Neutrophil (primary cell): ENCODE results near the gene ARHGEF7.

Experiments
- H3K27ac ChIP-seq: fragments of 200-600 bp; sonication (generic); 2 replicates; pipeline ENCODE4 v1.5.1; 2016; ENCODE audit warnings: mild to moderate bottlenecking, moderate library complexity
- H3K27me3 ChIP-seq: fragments of 200-600 bp; sonication (generic); 2 replicates; pipeline ENCODE4 v1.6.0; 2016; ENCODE audit warnings: mild to moderate bottlenecking
- H3K36me3 ChIP-seq: fragments of 200-600 bp; sonication (generic); 2 replicates; pipeline ENCODE4 v1.5.1; 2017
- H3K4me1 ChIP-seq, 2 experiments: fragments of 200-600 bp in 1 of 2; sonication (generic) in 1 of 2; 1 replicate in 1 of 2; 2 replicates in 1 of 2; pipeline versions ENCODE4 v1.5.1 to v1.6.1; 2013 to 2016; ENCODE audit warnings: low read depth in 1 of 2, low read length in 1 of 2, mild to moderate bottlenecking in 1 of 2, moderate library complexity in 1 of 2; ENCODE audit not compliant: control insufficient read depth in 1 of 2, insufficient read depth in 1 of 2
- H3K4me3 ChIP-seq, 2 experiments: fragments of 200-600 bp in 1 of 2; sonication (generic) in 1 of 2; 1 replicate in 1 of 2; 2 replicates in 1 of 2; pipeline ENCODE4 v1.5.1; 2013 to 2016; ENCODE audit warnings: low read depth in 1 of 2, low read length in 1 of 2, mild to moderate bottlenecking in 1 of 2, moderate library complexity in 1 of 2
- H3K9me3 ChIP-seq: fragments of 200-600 bp; sonication (generic); 2 replicates; pipeline ENCODE4 v1.5.1; 2016
- TF ChIP-seq, protein P1 (sequence below): fragments of 200-600 bp; sonication (generic); IDR thresholded peaks from 2 replicates; pipeline ENCODE4 v1.5.1; 2016; ENCODE audit warnings: antibody characterized with exemption

The ARHGEF7 gene

DNA sequence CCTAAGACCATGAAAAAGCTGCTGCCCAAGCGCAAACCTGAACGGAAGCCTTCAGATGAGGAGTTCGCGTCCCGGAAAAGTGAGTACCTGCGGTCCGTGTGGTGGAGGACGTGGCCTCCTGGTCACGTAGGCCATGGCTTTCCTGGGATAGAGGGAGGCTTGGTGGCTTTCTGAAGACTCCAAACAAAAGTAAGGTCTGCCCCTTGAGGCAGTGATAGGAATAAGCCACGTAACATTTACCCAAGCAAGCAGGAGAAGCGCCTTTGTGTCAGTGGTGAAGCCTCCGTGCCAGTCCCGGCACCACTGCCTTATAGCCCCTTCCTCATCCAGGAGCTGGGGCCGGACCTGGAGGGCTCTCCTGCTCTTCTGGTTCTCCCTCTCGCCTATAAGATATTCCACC is 171.1 kb downstream of the ARHGEF7 start:
- TF ChIP-seq, protein P1, sequence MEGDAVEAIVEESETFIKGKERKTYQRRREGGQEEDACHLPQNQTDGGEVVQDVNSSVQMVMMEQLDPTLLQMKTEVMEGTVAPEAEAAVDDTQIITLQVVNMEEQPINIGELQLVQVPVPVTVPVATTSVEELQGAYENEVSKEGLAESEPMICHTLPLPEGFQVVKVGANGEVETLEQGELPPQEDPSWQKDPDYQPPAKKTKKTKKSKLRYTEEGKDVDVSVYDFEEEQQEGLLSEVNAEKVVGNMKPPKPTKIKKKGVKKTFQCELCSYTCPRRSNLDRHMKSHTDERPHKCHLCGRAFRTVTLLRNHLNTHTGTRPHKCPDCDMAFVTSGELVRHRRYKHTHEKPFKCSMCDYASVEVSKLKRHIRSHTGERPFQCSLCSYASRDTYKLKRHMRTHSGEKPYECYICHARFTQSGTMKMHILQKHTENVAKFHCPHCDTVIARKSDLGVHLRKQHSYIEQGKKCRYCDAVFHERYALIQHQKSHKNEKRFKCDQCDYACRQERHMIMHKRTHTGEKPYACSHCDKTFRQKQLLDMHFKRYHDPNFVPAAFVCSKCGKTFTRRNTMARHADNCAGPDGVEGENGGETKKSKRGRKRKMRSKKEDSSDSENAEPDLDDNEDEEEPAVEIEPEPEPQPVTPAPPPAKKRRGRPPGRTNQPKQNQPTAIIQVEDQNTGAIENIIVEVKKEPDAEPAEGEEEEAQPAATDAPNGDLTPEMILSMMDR = no peak
- Histone ChIP-seq H3K4me3 (no peak overlapping the region), H3K9me3 (no peaks in the 10 kb centered on the region), H3K27me3 (no peaks in the 10 kb centered on the region), H3K27ac (no peak overlapping the region), H3K4me1 (no peaks in the 10 kb centered on the region), H3K36me3 (peaks cover 98% of the 10 kb centered on the region)

DNA sequence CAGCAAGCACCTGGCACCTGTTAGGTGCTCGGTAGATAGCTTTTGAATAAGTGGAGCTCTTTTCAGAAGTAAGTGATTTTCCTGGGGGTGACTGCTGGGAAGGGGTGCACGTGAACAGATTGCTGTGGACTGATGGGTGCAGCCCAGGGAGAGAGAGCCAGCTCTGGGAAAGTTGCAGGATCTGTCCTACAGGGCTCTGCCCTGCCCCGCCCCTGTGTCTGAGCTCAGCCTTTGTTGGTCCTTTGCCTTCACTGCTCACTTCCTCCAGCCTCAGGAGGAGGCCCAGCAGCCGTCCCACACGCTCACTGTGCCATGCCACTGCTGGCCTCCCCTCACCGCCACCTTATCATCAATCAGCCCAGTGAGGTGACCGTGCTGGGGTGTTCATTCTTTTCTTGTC is 171.6 kb downstream of the ARHGEF7 start:
- H3K27ac ChIP-seq = no peak overlapping the region
- H3K9me3 ChIP-seq = no peaks in the 10 kb centered on the region
- no peaks in the 10 kb centered on the region for H3K27me3 ChIP-seq
- TF ChIP-seq, protein P1 = no peak
- peaks cover 98% of the 10 kb centered on the region for H3K36me3 ChIP-seq
- H3K4me1 ChIP-seq = no peaks in the 10 kb centered on the region
- H3K4me3 ChIP-seq = no peak overlapping the region

DNA sequence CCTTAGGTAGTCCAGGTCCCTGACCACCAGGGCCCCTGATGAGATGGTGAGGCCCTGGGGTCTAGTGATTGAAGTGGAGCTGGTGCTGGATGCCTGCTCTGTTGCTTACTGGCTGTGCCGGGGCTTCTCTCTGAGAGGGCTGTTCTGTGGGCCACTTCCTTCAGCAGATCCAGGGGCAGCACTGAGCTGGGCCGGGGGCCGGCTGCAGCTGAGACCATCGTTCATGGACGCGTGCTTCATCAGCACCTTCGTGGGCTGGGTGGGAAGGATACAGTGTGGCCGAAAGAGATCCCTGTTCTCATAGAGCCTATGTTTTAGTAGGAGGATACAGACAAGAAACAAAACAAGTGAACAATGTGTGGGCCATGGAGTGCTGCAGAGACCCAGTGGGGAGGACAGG is 172.1 kb downstream of the ARHGEF7 start:
- Histone ChIP-seq H3K27ac (no peak overlapping the region), H3K4me3 (no peak overlapping the region), H3K9me3 (no peaks in the 10 kb centered on the region), H3K4me1 (no peaks in the 10 kb centered on the region), H3K27me3 (no peaks in the 10 kb centered on the region), H3K36me3 (peaks cover 98% of the 10 kb centered on the region)
- TF ChIP-seq, protein P1 = no peak

DNA sequence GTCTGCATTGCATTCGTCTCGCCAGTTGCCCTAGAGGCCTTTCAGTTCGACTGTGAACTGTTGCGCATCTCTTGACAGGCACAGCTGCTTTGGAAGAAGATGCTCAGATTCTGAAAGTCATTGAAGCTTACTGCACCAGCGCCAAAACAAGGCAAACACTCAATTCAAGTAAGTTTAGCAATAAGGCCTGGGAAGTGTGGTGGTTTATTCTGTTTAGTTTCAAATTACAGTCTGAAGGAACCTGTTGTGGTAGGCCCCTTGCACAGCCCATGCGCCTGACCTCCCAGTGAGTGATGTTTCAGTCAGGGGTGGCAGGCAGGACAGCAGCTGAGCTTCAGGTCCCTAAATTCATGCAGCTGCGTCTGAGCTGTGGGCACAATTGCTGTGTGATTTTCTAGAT is 173.2 kb downstream of the ARHGEF7 start:
- Histone ChIP-seq H3K4me3 (no peak overlapping the region), H3K4me1 (no peaks in the 10 kb centered on the region), H3K27ac (no peak overlapping the region), H3K27me3 (no peaks in the 10 kb centered on the region), H3K9me3 (no peaks in the 10 kb centered on the region), H3K36me3 (peaks cover 98% of the 10 kb centered on the region)
- TF ChIP-seq, protein P1 = no peak

DNA sequence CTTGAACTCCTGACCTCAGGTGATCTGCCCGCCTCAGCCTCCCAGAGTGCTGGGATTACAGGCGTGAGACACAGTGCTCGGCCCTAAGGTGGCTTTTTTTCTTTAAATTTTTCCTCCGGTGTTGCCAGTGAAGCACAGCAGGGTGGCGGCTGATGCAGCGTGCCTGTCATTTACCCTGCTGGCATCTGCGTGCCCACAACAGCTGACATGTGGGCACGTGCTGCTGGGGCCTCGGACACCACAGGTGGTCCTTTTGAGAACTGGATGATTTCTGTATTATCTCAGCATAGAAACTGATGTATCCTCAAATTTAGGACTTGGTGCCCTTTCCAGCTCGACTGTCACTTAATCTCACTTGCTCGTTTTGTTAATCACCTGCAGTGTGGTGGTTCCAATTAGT is 174.1 kb downstream of the ARHGEF7 start:
- no peaks in the 10 kb centered on the region for H3K27me3 ChIP-seq
- H3K9me3 ChIP-seq = no peaks in the 10 kb centered on the region
- no peak overlapping the region for H3K4me3 ChIP-seq
- TF ChIP-seq, protein P1 = no peak
- peaks cover 98% of the 10 kb centered on the region for H3K36me3 ChIP-seq
- H3K27ac ChIP-seq = no peak overlapping the region
- no peaks in the 10 kb centered on the region for H3K4me1 ChIP-seq

DNA sequence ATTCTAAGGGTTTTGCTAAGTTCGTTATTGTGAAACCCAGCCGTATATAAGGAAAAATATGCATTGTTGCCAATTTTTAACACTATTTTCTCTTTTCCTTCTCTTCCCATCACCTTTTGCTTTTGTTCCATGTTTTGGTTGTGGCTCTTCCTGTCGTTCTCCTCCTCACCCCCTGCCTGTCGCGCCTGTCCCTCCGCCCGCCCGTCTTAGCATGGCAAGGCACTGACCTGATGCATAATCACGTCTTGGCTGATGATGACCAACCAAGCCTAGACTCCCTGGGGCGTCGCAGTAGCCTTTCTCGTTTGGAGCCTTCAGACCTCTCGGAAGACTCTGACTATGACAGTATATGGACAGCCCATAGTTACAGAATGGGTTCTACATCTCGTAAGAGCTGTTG is 176.8 kb downstream of the ARHGEF7 start:
- Histone ChIP-seq H3K9me3 (no peaks in the 10 kb centered on the region), H3K27me3 (no peaks in the 10 kb centered on the region), H3K27ac (no peak overlapping the region), H3K4me3 (no peak overlapping the region), H3K36me3 (peaks cover 98% of the 10 kb centered on the region), H3K4me1 (no peaks in the 10 kb centered on the region)
- TF ChIP-seq, protein P1 = no peak
